ENCODE data around the gene SEZ6. TPM values are rescaled to one million over a fixed set of nuclear protein-coding genes. Genes with fewer than 3 reads are reported as not detected.

Gene SEZ6
- total and polyA plus RNA-seq, 10 of the 15 experiments (the other 5 are each of a cell fraction or from before 2014, with no cell fraction given), result 0.05 to 0.87 (median 0.17) TPM; not detected in 4

DNA sequence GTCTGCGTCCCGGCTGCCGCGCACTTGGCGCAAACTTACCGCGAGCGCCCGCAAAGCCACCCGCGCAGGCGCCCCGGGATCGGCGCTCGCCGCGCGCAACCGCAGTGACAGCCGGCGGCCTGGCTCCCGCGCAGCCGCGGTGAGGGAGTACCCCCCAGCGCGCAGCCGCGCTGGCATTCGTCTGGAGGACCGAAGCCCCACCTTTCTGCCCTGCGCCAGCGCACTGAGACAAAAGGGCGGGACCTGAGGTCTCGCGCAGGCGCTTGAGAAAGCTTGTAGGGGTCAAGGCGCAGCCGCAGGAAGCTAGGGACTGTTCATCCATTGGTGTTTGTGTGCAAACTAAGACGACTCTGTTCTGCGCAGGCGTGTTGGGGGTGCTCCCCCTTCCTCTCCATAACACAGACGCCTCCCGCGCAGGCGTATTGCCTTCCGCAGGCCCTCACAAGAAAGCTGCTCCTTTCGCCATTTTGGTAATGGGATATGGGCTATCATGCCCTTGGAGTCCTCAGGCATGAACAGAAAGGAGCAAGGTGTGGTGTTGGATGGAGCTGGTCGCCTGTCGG is 54.3 kb downstream of the SEZ6 start, which contains the start of gene PHF12:
PHF12 (minus strand) TSS at position 91 of the 563 bp plus-strand sequence. CDS start 558 bp downstream, outside the sequence.
- intact Hi-C loops (cut with micrococcal nuclease; ENCODE audit: unreplicated experiment) (loop anchor here (2.0 to 5.0 kb wide), 2 partner anchors 49 to 341 kb away; partner anchors contain the start of genes DHRS13 and NUFIP2), in situ Hi-C loops (cut with MboI) (loop anchor here (10.0 kb wide), 1 partner anchor 617 kb away; the partner anchor contains the start of genes IFT20 and TNFAIP1)
- BruUV-seq (replicated peaks), result no TSS peak
- TF ChIP-seq NR2F1 (conservative IDR thresholded peaks at IDR 0.05), result peak; percentile 57; the same call in 1 of the 2 replicates
- TF ChIP-seq, protein P1, sequence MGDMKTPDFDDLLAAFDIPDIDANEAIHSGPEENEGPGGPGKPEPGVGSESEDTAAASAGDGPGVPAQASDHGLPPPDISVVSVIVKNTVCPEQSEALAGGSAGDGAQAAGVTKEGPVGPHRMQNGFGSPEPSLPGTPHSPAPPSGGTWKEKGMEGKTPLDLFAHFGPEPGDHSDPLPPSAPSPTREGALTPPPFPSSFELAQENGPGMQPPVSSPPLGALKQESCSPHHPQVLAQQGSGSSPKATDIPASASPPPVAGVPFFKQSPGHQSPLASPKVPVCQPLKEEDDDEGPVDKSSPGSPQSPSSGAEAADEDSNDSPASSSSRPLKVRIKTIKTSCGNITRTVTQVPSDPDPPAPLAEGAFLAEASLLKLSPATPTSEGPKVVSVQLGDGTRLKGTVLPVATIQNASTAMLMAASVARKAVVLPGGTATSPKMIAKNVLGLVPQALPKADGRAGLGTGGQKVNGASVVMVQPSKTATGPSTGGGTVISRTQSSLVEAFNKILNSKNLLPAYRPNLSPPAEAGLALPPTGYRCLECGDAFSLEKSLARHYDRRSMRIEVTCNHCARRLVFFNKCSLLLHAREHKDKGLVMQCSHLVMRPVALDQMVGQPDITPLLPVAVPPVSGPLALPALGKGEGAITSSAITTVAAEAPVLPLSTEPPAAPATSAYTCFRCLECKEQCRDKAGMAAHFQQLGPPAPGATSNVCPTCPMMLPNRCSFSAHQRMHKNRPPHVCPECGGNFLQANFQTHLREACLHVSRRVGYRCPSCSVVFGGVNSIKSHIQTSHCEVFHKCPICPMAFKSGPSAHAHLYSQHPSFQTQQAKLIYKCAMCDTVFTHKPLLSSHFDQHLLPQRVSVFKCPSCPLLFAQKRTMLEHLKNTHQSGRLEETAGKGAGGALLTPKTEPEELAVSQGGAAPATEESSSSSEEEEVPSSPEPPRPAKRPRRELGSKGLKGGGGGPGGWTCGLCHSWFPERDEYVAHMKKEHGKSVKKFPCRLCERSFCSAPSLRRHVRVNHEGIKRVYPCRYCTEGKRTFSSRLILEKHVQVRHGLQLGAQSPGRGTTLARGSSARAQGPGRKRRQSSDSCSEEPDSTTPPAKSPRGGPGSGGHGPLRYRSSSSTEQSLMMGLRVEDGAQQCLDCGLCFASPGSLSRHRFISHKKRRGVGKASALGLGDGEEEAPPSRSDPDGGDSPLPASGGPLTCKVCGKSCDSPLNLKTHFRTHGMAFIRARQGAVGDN (IDR thresholded peaks at IDR 0.05), result peak; percentile 87
- no peak; the same call in 1 of the 2 replicates for TF ChIP-seq TBL1XR1 (IDR thresholded peaks at IDR 0.05; ENCODE audit: low read depth, low read length)
- TF ChIP-seq TCF12 (IDR thresholded peaks at IDR 0.05; ENCODE audit: low read depth, low read length), result no peak
- TF ChIP-seq, protein P2, sequence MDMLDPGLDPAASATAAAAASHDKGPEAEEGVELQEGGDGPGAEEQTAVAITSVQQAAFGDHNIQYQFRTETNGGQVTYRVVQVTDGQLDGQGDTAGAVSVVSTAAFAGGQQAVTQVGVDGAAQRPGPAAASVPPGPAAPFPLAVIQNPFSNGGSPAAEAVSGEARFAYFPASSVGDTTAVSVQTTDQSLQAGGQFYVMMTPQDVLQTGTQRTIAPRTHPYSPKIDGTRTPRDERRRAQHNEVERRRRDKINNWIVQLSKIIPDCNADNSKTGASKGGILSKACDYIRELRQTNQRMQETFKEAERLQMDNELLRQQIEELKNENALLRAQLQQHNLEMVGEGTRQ (IDR thresholded peaks at IDR 0.05; ENCODE audit: borderline replicate concordance, low read depth, low read length), result no peak
- TF ChIP-seq ZNF384 (IDR thresholded peaks at IDR 0.05; ENCODE audit: borderline replicate concordance, low read depth, low read length), result no peak
- no peak for TF ChIP-seq EED (IDR thresholded peaks at IDR 0.05; ENCODE audit: low read depth)
- TF ChIP-seq SUPT20H (IDR thresholded peaks at IDR 0.05; ENCODE audit: borderline replicate concordance, control insufficient read depth, low read depth, low read length), result no peak
- no peak for TF ChIP-seq ZNF622 (IDR thresholded peaks at IDR 0.05)
- TF ChIP-seq SREBF2 (IDR thresholded peaks at IDR 0.05; ENCODE audit: low read length), result no peak
- peak; percentile 70; the same call in 1 of the 2 replicates for TF ChIP-seq ESRRA (IDR thresholded peaks at IDR 0.05; ENCODE audit: low read length)
- no peak for TF ChIP-seq REST (IDR thresholded peaks at IDR 0.05; ENCODE audit: low read depth, low read length)

More for the DNA sequence above, 54.3 kb downstream of the SEZ6 start, which contains the start of gene PHF12:
- WGBS (ENCODE audit: insufficient coverage, insufficient replicate concordance, low lambda C conversion rate, missing lambda C conversion rate), result under 1% methylated on average over 49 of the region's 51 CpGs
- no peaks in the 10 kb centered on the region for H3K27me3 ChIP-seq (replicated peaks in 1 of 2; ENCODE audit: control insufficient read depth in 2 of 2, insufficient read depth in 2 of 2, low read length in 1 of 2)
- H3K4me2 ChIP-seq (ENCODE audit: control insufficient read depth, insufficient read depth), result peak within 1 kb of the TSS; percentile 80
- H3K9ac ChIP-seq (ENCODE audit: control insufficient read depth, insufficient read depth, low read length), result peak within 1 kb of the TSS; percentile 85
- H3K79me2 ChIP-seq (ENCODE audit: control insufficient read depth, insufficient read depth, low read length), result peaks cover 46% of the 10 kb centered on the region
- ChIA-PET RAD21 (ENCODE audit: unreplicated experiment) (interaction anchor here (0.7 to 3.5 kb wide), 18 partner anchors 10 to 339 kb away, joined by 3 to 22 read pairs (median 3); partner anchors contain the start of genes NEK8, RPL23A and TLCD1), CTCF (interaction anchor here (0.6 to 4.4 kb wide), 12 partner anchors 12 to 305 kb away, joined by 3 to 92 read pairs (median 9); partner anchors contain the start of genes FAM222B, NEK8, RPL23A and TLCD1), SMC1A (ENCODE audit: uncharacterized antibody, unreplicated experiment) (interaction anchor here (0.6 to 3.9 kb wide), 12 partner anchors 14 to 307 kb away, joined by 3 to 43 read pairs (median 4); partner anchors contain the start of gene RPL23A), POLR2A (interaction anchor here (0.6 to 2.1 kb wide), 25 partner anchors 18 to 343 kb away, joined by 3 to 24 read pairs (median 4); partner anchors contain the start of genes FAM222B, FLOT2, NEK8 and NUFIP2)
- peak within 1 kb of the TSS; percentile 92 for H3K4me3 ChIP-seq
- peak within 1 kb of the TSS; percentile 74 for H3K27ac ChIP-seq (ENCODE audit: control insufficient read depth, insufficient read depth)
- H3K9me3 ChIP-seq (replicated peaks; ENCODE audit: control insufficient read depth, insufficient read depth, low read length), result no peaks in the 10 kb centered on the region
- peak; percentile 76 for ATAC-seq
- peak; percentile 99 for DNase-seq (ENCODE audit: low read depth, low spot score)
- H3K36me3 ChIP-seq (ENCODE audit: control insufficient read depth in 2 of 2, insufficient read depth in 2 of 2, low read length in 1 of 2), result no peaks in the 10 kb centered on the region
- peak; percentile 100 for FAIRE-seq
- H4K20me1 ChIP-seq (ENCODE audit: control insufficient read depth, insufficient read depth), result no peaks in the 10 kb centered on the region
- peaks cover 4% of the 10 kb centered on the region for H3K4me1 ChIP-seq (ENCODE audit: control insufficient read depth, insufficient read depth, low read length)
- H2AFZ ChIP-seq (ENCODE audit: control insufficient read depth, low read depth, low read length), result peak within 1 kb of the TSS; percentile 59

Measured in GM12878 (cell line).